ENCODE data around the gene TRAT1. TPM values are rescaled to one million over a fixed set of nuclear protein-coding genes. Genes with fewer than 3 reads are reported as not detected.

The TRAT1 gene
- not detected in 2 replicates for total RNA-seq

GRCh38 chr3:108822123-108822897, at the start of gene TRAT1:
Gene TRAT1 (plus strand): TSS chr3:108822786. CDS start chr3:108822928, 142 bp downstream.

Other genes with a start within 250 kb of the TRAT1 start
- 3.7 and 35.0 TPM in 2 replicates for gene CIP2A, start 233.3 kb upstream of the TRAT1 start, total RNA-seq
- gene DZIP3, start 233.1 kb upstream of the TRAT1 start, total RNA-seq: 4.4 and 7.9 TPM in 2 replicates
- gene RETNLB, start 65.4 kb upstream of the TRAT1 start, total RNA-seq: not detected in 2 replicates
- gene GUCA1C, start 131.1 kb downstream of the TRAT1 start, total RNA-seq: 1.3 TPM in 1 of 2 replicates, not detected in the other